Fibroblast of skin of left quadriceps (primary cell): ENCODE data around the gene PIAS4.

Source experiments
- DNase-seq, 2 experiments: peaks; one replicate each; pipeline ENCODE4 v3.0.0-alpha.2; 2013; ENCODE audit warnings: low read depth in 2 of 2

The PIAS4 gene

GRCh38 chr19:3976495-3977241 lies 30.9 kb upstream of the PIAS4 start:
- no peak for DNase-seq

- no peak for DNase-seq
Observed at GRCh38 chr19:3977242-3978143, 30.0 kb upstream of the PIAS4 start.

- DNase-seq, result no peak
Observed at GRCh38 chr19:3978145-3978544, 29.4 kb upstream of the PIAS4 start.

- no peak for DNase-seq
Observed at GRCh38 chr19:3979289-3979673, 28.3 kb upstream of the PIAS4 start.

GRCh38 chr19:3979674-3980352 lies 27.7 kb upstream of the PIAS4 start:
- DNase-seq, result no peak

- DNase-seq, result no peak
Observed at GRCh38 chr19:3980353-3981251, 26.9 kb upstream of the PIAS4 start.

- DNase-seq, result no peak
Observed at GRCh38 chr19:3981373-3981735, 26.2 kb upstream of the PIAS4 start.

GRCh38 chr19:3981736-3982681 lies 25.5 kb upstream of the PIAS4 start:
- no peak for DNase-seq

GRCh38 chr19:3982701-3983541 lies 24.6 kb upstream of the PIAS4 start:
- DNase-seq, result no peak

GRCh38 chr19:3983542-3983914 lies 24.0 kb upstream of the PIAS4 start:
- DNase-seq, result no peak

- no peak for DNase-seq
Observed at GRCh38 chr19:3983936-3984583, 23.5 kb upstream of the PIAS4 start.

GRCh38 chr19:3984584-3984907 lies 23.0 kb upstream of the PIAS4 start:
- no peak for DNase-seq

GRCh38 chr19:3984908-3985642 lies 22.5 kb upstream of the PIAS4 start, which contains the start of gene EEF2:
Gene EEF2, minus strand, starts transcription at chr19:3985463. Its CDS starts 83 bp downstream, at chr19:3985380.
- DNase-seq, result peak; percentile 78 to 80

GRCh38 chr19:3985643-3986259 lies 21.8 kb upstream of the PIAS4 start:
- DNase-seq, result no peak

GRCh38 chr19:3986260-3987041 lies 21.1 kb upstream of the PIAS4 start:
- peak; percentile 60 to 62 for DNase-seq

GRCh38 chr19:3987619-3988371 lies 19.7 kb upstream of the PIAS4 start:
- DNase-seq, result peak; percentile 53 to 58
